Measurements from ENCODE around the gene DIP2B. TPM values are rescaled to one million over a fixed set of nuclear protein-coding genes. Genes with fewer than 3 reads are reported as not detected.
A peak's percentile ranks its signal among the peaks of the same experiment; 100 is the strongest.

The DIP2B gene
- total and polyA plus RNA-seq, 2 of the 13 experiments (the other 11 are each of a cell fraction or from before 2014, with no cell fraction given) = 32.1 to 35.8 TPM

GRCh38 chr12:50763639-50764285, 259.0 kb downstream of the DIP2B start, which contains the start of gene ATF1 (continued):
- TF ChIP-seq ZNF839 (CRISPR knock-in tag; IDR thresholded peaks at IDR 0.05; ENCODE audit: borderline replicate concordance) (no peak), PCBP2 (optimal IDR thresholded peaks at IDR 0.05; ENCODE audit: low read depth, low read length, poor library complexity, severe bottlenecking) (no peak), NR1H2 (CRISPR knock-in tag; IDR thresholded peaks at IDR 0.05; ENCODE audit: borderline replicate concordance, low read depth) (no peak), DDIT3 (CRISPR knock-in tag; IDR thresholded peaks at IDR 0.05) (no peak), RFXAP (CRISPR knock-in tag; IDR thresholded peaks at IDR 0.05; ENCODE audit: borderline replicate concordance) (0 out of 2 replicates have a peak, but pooled peaks have one; percentile 39), GZF1 (CRISPR knock-in tag; IDR thresholded peaks at IDR 0.05) (no peak), PRPF4 (IDR thresholded peaks at IDR 0.05; ENCODE audit: low read depth, low read length, poor library complexity, severe bottlenecking) (no peak), NFE2L2 (IDR thresholded peaks at IDR 0.05; ENCODE audit: low read length) (no peak), FOXA3 (CRISPR knock-in tag; IDR thresholded peaks at IDR 0.05) (peak; percentile 38; the same call in 1 of the 2 replicates), ZNF605 (CRISPR knock-in tag; IDR thresholded peaks at IDR 0.05) (0 out of 2 replicates have a peak, but pooled peaks have one; percentile 52), ZNF557 (CRISPR knock-in tag; IDR thresholded peaks at IDR 0.05) (no peak), ZNF616 (CRISPR knock-in tag; IDR thresholded peaks at IDR 0.05; ENCODE audit: low read depth) (0 out of 2 replicates have a peak, but pooled peaks have one; percentile 65), GTF2F1 (IDR thresholded peaks at IDR 0.05; ENCODE audit: low read length) (no peak), FOXO1 (CRISPR knock-in tag; IDR thresholded peaks at IDR 0.05) (peak; percentile 62; the same call in 1 of the 2 replicates), USF2 (IDR thresholded peaks at IDR 0.05; ENCODE audit: low read depth, low read length) (peak; percentile 96), USF2 (CRISPR knock-in tag; IDR thresholded peaks at IDR 0.05; ENCODE audit: borderline replicate concordance) (peak; percentile 92), MBD4 (IDR thresholded peaks at IDR 0.05; ENCODE audit: borderline replicate concordance, low read length) (no peak), MAZ (IDR thresholded peaks at IDR 0.05; ENCODE audit: borderline replicate concordance, low read depth, low read length) (peak; percentile 83; the same call in 1 of the 2 replicates), MAZ (CRISPR knock-in tag; IDR thresholded peaks at IDR 0.05; ENCODE audit: low read depth) (peak; percentile 86), ZNF18 (CRISPR knock-in tag; IDR thresholded peaks at IDR 0.05; ENCODE audit: insufficient replicate concordance) (no peak), NR2C2 (CRISPR knock-in tag; IDR thresholded peaks at IDR 0.05; ENCODE audit: borderline replicate concordance) (peak; percentile 37; the same call in 1 of the 2 replicates)
